Endodermal cell (in vitro differentiated cells): Measurements from ENCODE around the gene WDR91. TPM values are rescaled to one million over a fixed set of nuclear protein-coding genes. Genes with fewer than 3 reads are reported as not detected.

Experiments
- DNase-seq: peaks from one replicate; pipeline ENCODE4 v3.0.0-alpha.2; 2017
- H3K27ac ChIP-seq: 2 replicates; pipeline ENCODE4 v1.5.1; 2013; ENCODE audit warnings: mild to moderate bottlenecking, low read depth, low read length, moderate library complexity
- H3K27me3 ChIP-seq: 2 replicates; pipeline ENCODE4 v1.6.1; 2013; ENCODE audit warnings: mild to moderate bottlenecking, low read length, moderate library complexity; ENCODE audit not compliant: insufficient read depth, control insufficient read depth, poor library complexity, severe bottlenecking
- H3K36me3 ChIP-seq: 2 replicates; pipeline ENCODE4 v1.7.0; 2013; ENCODE audit warnings: mild to moderate bottlenecking, low read length, moderate library complexity; ENCODE audit not compliant: control insufficient read depth, insufficient read depth
- H3K4me1 ChIP-seq: one replicate; pipeline ENCODE4 v1.7.0; 2013; ENCODE audit warnings: low read length; ENCODE audit not compliant: control insufficient read depth, insufficient read depth
- H3K4me3 ChIP-seq: 2 replicates; pipeline ENCODE4 v1.5.1; 2013; ENCODE audit warnings: mild to moderate bottlenecking, low read length, moderate library complexity
- H3K9ac ChIP-seq: 2 replicates; pipeline ENCODE4 v1.6.1; 2013; ENCODE audit warnings: mild to moderate bottlenecking, low read length, moderate library complexity; ENCODE audit not compliant: poor library complexity, severe bottlenecking; ENCODE audit errors: extremely low read depth
- H3K9me3 ChIP-seq: 2 replicates; pipeline ENCODE4 v1.6.1; 2013; ENCODE audit warnings: mild to moderate bottlenecking, low read length, moderate library complexity; ENCODE audit not compliant: control insufficient read depth
- H3K27ac Mint-ChIP-seq: 2 replicates; pipeline ENCODE4 v1.8.0; 2020; ENCODE audit warnings: mixed read lengths
- H3K27me3 Mint-ChIP-seq: 2 replicates; pipeline ENCODE4 v1.8.0; 2021; ENCODE audit warnings: mild to moderate bottlenecking, mixed read lengths; ENCODE audit not compliant: insufficient read depth
- H3K36me3 Mint-ChIP-seq: 2 replicates; pipeline ENCODE4 v1.8.0; 2020; ENCODE audit warnings: low read depth, mixed read lengths
- H3K4me1 Mint-ChIP-seq: 2 replicates; pipeline ENCODE4 v1.8.0; 2020; ENCODE audit warnings: mixed read lengths
- H3K4me3 Mint-ChIP-seq: 2 replicates; pipeline ENCODE4 v1.8.0; 2020; ENCODE audit warnings: mild to moderate bottlenecking, moderate library complexity, mixed read lengths
- H3K9me3 Mint-ChIP-seq: 2 replicates; pipeline ENCODE4 v1.8.0; 2020; ENCODE audit warnings: mild to moderate bottlenecking, mixed read lengths
- CTCF ChIP-seq: fragments of 200-600 bp; sonication (generic); conservative IDR thresholded peaks from 2 replicates; pipeline ENCODE4 v1.5.0; 2021; ENCODE audit warnings: antibody characterized with exemption, mild to moderate bottlenecking
- WGBS, 2 experiments: methylation state at CpG; one replicate each; pipeline versions ENCODE4 v1.1.5 to v1.1.7; 2013; ENCODE audit warnings: missing lambda C conversion rate in 2 of 2, mixed read lengths in 1 of 2; ENCODE audit not compliant: insufficient coverage in 1 of 2, insufficient read length in 1 of 2; 5-methylcytosine and 5-hydroxymethylcytosine counted together
- total RNA-seq, 2 donors: library from RNA; stranded (reverse); fragmentation: NEBNext Ultra II Directional in 1 of 2; extraction: Animal tissue kit (Norgen Biotek cat#: 25700) in 1 of 2; gene quantifications; 2 replicates in 1 of 2; 3 replicates in 1 of 2; pipeline ENCODE4 v1.2.1, GENCODE V29; 2021

WDR91 gene
- total RNA-seq, 2 donors from 2014 or later = 8.2 to 9.6 TPM

GRCh38 chr7:135206941-135207391 is 4.4 kb downstream of the WDR91 start:
- no peak overlapping the region for H3K4me3 Mint-ChIP-seq
- H3K9me3 ChIP-seq = no peaks in the 10 kb centered on the region
- peaks cover 24% of the 10 kb centered on the region for H3K36me3 ChIP-seq
- peaks cover 12% of the 10 kb centered on the region for H3K4me1 Mint-ChIP-seq
- H3K9me3 Mint-ChIP-seq = no peaks in the 10 kb centered on the region
- H3K9ac ChIP-seq = no peak overlapping the region
- peaks cover 10% of the 10 kb centered on the region for H3K27me3 Mint-ChIP-seq
- no peak overlapping the region for H3K27ac ChIP-seq
- peaks cover 5% of the 10 kb centered on the region for H3K36me3 Mint-ChIP-seq
- H3K27me3 ChIP-seq = peaks cover 6% of the 10 kb centered on the region
- no peak overlapping the region for H3K4me3 ChIP-seq
- no peaks in the 10 kb centered on the region for H3K4me1 ChIP-seq
- no peak overlapping the region for H3K27ac Mint-ChIP-seq
- TF ChIP-seq CTCF = no peak
- no peak for DNase-seq
- WGBS, 2 experiments = 91 to 97% methylated on average over 7 of the region's 7 CpGs

GRCh38 chr7:135205850-135206249 is 5.5 kb downstream of the WDR91 start:
- Mint-ChIP-seq H3K36me3 (peaks cover 9% of the 10 kb centered on the region), H3K9me3 (no peaks in the 10 kb centered on the region), H3K4me1 (peaks cover 12% of the 10 kb centered on the region), H3K4me3 (no peak overlapping the region), H3K27ac (no peak overlapping the region), H3K27me3 (peaks cover 7% of the 10 kb centered on the region)
- no peak for TF ChIP-seq CTCF
- peaks cover 24% of the 10 kb centered on the region for H3K36me3 ChIP-seq
- WGBS, 2 experiments = 93 to 97% methylated on average over 5 to 8 of the region's 8 CpGs
- no peaks in the 10 kb centered on the region for H3K4me1 ChIP-seq
- H3K9me3 ChIP-seq = no peaks in the 10 kb centered on the region
- no peak overlapping the region for H3K27ac ChIP-seq
- no peak overlapping the region for H3K9ac ChIP-seq
- peaks cover 6% of the 10 kb centered on the region for H3K27me3 ChIP-seq
- no peak for DNase-seq
- H3K4me3 ChIP-seq = no peak overlapping the region

GRCh38 chr7:135204876-135205275 is 6.5 kb downstream of the WDR91 start:
- H3K4me1 ChIP-seq = no peaks in the 10 kb centered on the region
- H3K4me3 ChIP-seq = no peak overlapping the region
- H3K27me3 ChIP-seq = no peaks in the 10 kb centered on the region
- H3K27ac ChIP-seq = no peak overlapping the region
- no peak for DNase-seq
- H3K9ac ChIP-seq = no peak overlapping the region
- Mint-ChIP-seq H3K9me3 (no peaks in the 10 kb centered on the region), H3K4me1 (peaks cover 9% of the 10 kb centered on the region), H3K36me3 (peaks cover 9% of the 10 kb centered on the region), H3K27me3 (no peaks in the 10 kb centered on the region), H3K4me3 (no peak overlapping the region), H3K27ac (no peak overlapping the region)
- no peak for TF ChIP-seq CTCF
- WGBS, 2 experiments = 96 to 100% methylated on average over 5 of the region's 5 CpGs
- no peaks in the 10 kb centered on the region for H3K9me3 ChIP-seq
- H3K36me3 ChIP-seq = peaks cover 24% of the 10 kb centered on the region
